22Rv1 (cell line): ENCODE data around the gene GALNT7.
"Not testable (repeated sequence)": the region's sequence is repeated elsewhere in the genome, so short reads cannot be mapped to it uniquely, and the experiment has no call there.

Experiments used
- CTCF ChIP-seq: fragments of 450-650 bp; IDR thresholded peaks from 2 replicates; pipeline ENCODE4 v1.5.1; 2017; ENCODE audit warnings: mild to moderate bottlenecking
- ZFX ChIP-seq: fragments of 450-650 bp; IDR thresholded peaks from 2 replicates; pipeline ENCODE4 v1.6.1; 2017; ENCODE audit warnings: antibody characterized with exemption, borderline replicate concordance

GRCh38 chr4:173118819-173119218 lies 49.8 kb upstream of the GALNT7 start:
- not testable (repeated sequence) for TF ChIP-seq CTCF, ZFX
